Measurements from ENCODE around the gene PPP2R5C.
"Not testable (repeated sequence)": the region's sequence is repeated elsewhere in the genome, so short reads cannot be mapped to it uniquely, and the experiment has no call there.

PPP2R5C gene

GRCh38 chr14:101761032-101761880, at the start of gene PPP2R5C:
PPP2R5C (plus strand) TSS chr14:101761709; CDS start chr14:101761894, 185 bp downstream.
- Mint-ChIP-seq H3K27ac (peak within 1 kb of the TSS; percentile 77), H3K9me3 (no peaks in the 10 kb centered on the region), H3K27me3 (ENCODE audit: low read depth) (peaks cover 11% of the 10 kb centered on the region), H3K4me3 (peak within 1 kb of the TSS; percentile 89), H3K4me1 (ENCODE audit: low read depth) (peaks cover 35% of the 10 kb centered on the region), H3K36me3 (ENCODE audit: low read depth) (peaks cover 17% of the 10 kb centered on the region)

- H3K36me3 Mint-ChIP-seq (ENCODE audit: low read depth); H3K27ac Mint-ChIP-seq; H3K27me3 Mint-ChIP-seq (ENCODE audit: low read depth); H3K4me3 Mint-ChIP-seq; H3K9me3 Mint-ChIP-seq: not testable (repeated sequence)
- peaks cover 23% of the 10 kb centered on the region for H3K4me1 Mint-ChIP-seq (ENCODE audit: low read depth)
Observed at GRCh38 chr14:101711857-101712233, 49.7 kb upstream of the PPP2R5C start.

- H3K27ac Mint-ChIP-seq; H3K9me3 Mint-ChIP-seq; H3K36me3 Mint-ChIP-seq (ENCODE audit: low read depth); H3K4me3 Mint-ChIP-seq; H3K27me3 Mint-ChIP-seq (ENCODE audit: low read depth): not testable (repeated sequence)
- H3K4me1 Mint-ChIP-seq (ENCODE audit: low read depth) = peaks cover 18% of the 10 kb centered on the region
Observed at GRCh38 chr14:101712341-101712740, 49.2 kb upstream of the PPP2R5C start.

- not testable (repeated sequence) for H3K4me3 Mint-ChIP-seq; H3K36me3 Mint-ChIP-seq (ENCODE audit: low read depth); H3K9me3 Mint-ChIP-seq; H3K27me3 Mint-ChIP-seq (ENCODE audit: low read depth); H3K27ac Mint-ChIP-seq
- peaks cover 13% of the 10 kb centered on the region for H3K4me1 Mint-ChIP-seq (ENCODE audit: low read depth)
Observed at GRCh38 chr14:101713091-101713490, 48.4 kb upstream of the PPP2R5C start.

GRCh38 chr14:101713621-101714349, 47.7 kb upstream of the PPP2R5C start:
- Mint-ChIP-seq H3K4me3 (no peak overlapping the region), H3K4me1 (ENCODE audit: low read depth) (peaks cover 8% of the 10 kb centered on the region), H3K36me3 (ENCODE audit: low read depth) (peaks cover 4% of the 10 kb centered on the region), H3K27me3 (ENCODE audit: low read depth) (no peaks in the 10 kb centered on the region), H3K9me3 (peaks cover 8% of the 10 kb centered on the region), H3K27ac (peak overlapping the region; percentile 62)

GRCh38 chr14:101714394-101714793, 47.1 kb upstream of the PPP2R5C start:
- Mint-ChIP-seq H3K9me3 (peaks cover 8% of the 10 kb centered on the region), H3K27ac (no peak overlapping the region), H3K4me1 (ENCODE audit: low read depth) (peaks cover 11% of the 10 kb centered on the region), H3K4me3 (no peak overlapping the region), H3K36me3 (ENCODE audit: low read depth) (peaks cover 4% of the 10 kb centered on the region), H3K27me3 (ENCODE audit: low read depth) (no peaks in the 10 kb centered on the region)

- H3K27me3 Mint-ChIP-seq (ENCODE audit: low read depth) = no peaks in the 10 kb centered on the region
- peaks cover 4% of the 10 kb centered on the region for H3K36me3 Mint-ChIP-seq (ENCODE audit: low read depth)
- H3K4me1 Mint-ChIP-seq (ENCODE audit: low read depth) = peaks cover 18% of the 10 kb centered on the region
- peaks cover 8% of the 10 kb centered on the region for H3K9me3 Mint-ChIP-seq
- H3K4me3 Mint-ChIP-seq = no peak overlapping the region
- no peak overlapping the region for H3K27ac Mint-ChIP-seq
Observed at GRCh38 chr14:101715210-101716076, 46.1 kb upstream of the PPP2R5C start.

- peaks cover 4% of the 10 kb centered on the region for H3K36me3 Mint-ChIP-seq (ENCODE audit: low read depth)
- no peaks in the 10 kb centered on the region for H3K27me3 Mint-ChIP-seq (ENCODE audit: low read depth)
- H3K4me3 Mint-ChIP-seq = no peak overlapping the region
- H3K9me3 Mint-ChIP-seq = peaks cover 8% of the 10 kb centered on the region
- H3K27ac Mint-ChIP-seq = no peak overlapping the region
- H3K4me1 Mint-ChIP-seq (ENCODE audit: low read depth) = peaks cover 21% of the 10 kb centered on the region
Observed at GRCh38 chr14:101716077-101716950, 45.2 kb upstream of the PPP2R5C start.

- Mint-ChIP-seq H3K27me3 (ENCODE audit: low read depth) (no peaks in the 10 kb centered on the region), H3K4me1 (ENCODE audit: low read depth) (peaks cover 29% of the 10 kb centered on the region), H3K36me3 (ENCODE audit: low read depth) (peaks cover 4% of the 10 kb centered on the region), H3K9me3 (peaks cover 8% of the 10 kb centered on the region), H3K27ac (no peak overlapping the region), H3K4me3 (no peak overlapping the region)
Observed at GRCh38 chr14:101716956-101717662, 44.4 kb upstream of the PPP2R5C start.

GRCh38 chr14:101717663-101718490, 43.6 kb upstream of the PPP2R5C start:
- H3K27me3 Mint-ChIP-seq (ENCODE audit: low read depth) = no peaks in the 10 kb centered on the region
- peaks cover 8% of the 10 kb centered on the region for H3K9me3 Mint-ChIP-seq
- H3K4me1 Mint-ChIP-seq (ENCODE audit: low read depth) = peaks cover 36% of the 10 kb centered on the region
- no peak overlapping the region for H3K4me3 Mint-ChIP-seq
- H3K27ac Mint-ChIP-seq = no peak overlapping the region
- peaks cover 4% of the 10 kb centered on the region for H3K36me3 Mint-ChIP-seq (ENCODE audit: low read depth)

- Mint-ChIP-seq H3K9me3 (peaks cover 3% of the 10 kb centered on the region), H3K27ac (peak overlapping the region; percentile 49), H3K4me1 (ENCODE audit: low read depth) (peaks cover 35% of the 10 kb centered on the region), H3K27me3 (ENCODE audit: low read depth) (no peaks in the 10 kb centered on the region), H3K36me3 (ENCODE audit: low read depth) (no peaks in the 10 kb centered on the region), H3K4me3 (no peak overlapping the region)
Observed at GRCh38 chr14:101719045-101719645, 42.4 kb upstream of the PPP2R5C start.

GRCh38 chr14:101719708-101720107, 41.8 kb upstream of the PPP2R5C start:
- no peaks in the 10 kb centered on the region for H3K36me3 Mint-ChIP-seq (ENCODE audit: low read depth)
- H3K4me3 Mint-ChIP-seq = no peak overlapping the region
- no peaks in the 10 kb centered on the region for H3K27me3 Mint-ChIP-seq (ENCODE audit: low read depth)
- H3K9me3 Mint-ChIP-seq = no peaks in the 10 kb centered on the region
- peaks cover 35% of the 10 kb centered on the region for H3K4me1 Mint-ChIP-seq (ENCODE audit: low read depth)
- peak overlapping the region; percentile 49 for H3K27ac Mint-ChIP-seq

Measured in T-helper 1 cell treated with Interleukin-12 subunit alpha and Interleukin-12 subunit beta and Interleukin-4 antibody, amounts not matched to agents 30 μg/mL and 1 μg/mL, for 36 hours (primary cell).